ENCODE measurements around the gene PCYT1A.
"Not testable (repeated sequence)": the region's sequence is repeated elsewhere in the genome, so short reads cannot be mapped to it uniquely, and the experiment has no call there.

PCYT1A gene

GRCh38 chr3:196317687-196318467 lies 30.4 kb upstream of the PCYT1A start, which contains the start of gene DYNLT2B:
Gene DYNLT2B (minus strand): TSS chr3:196318240. CDS start chr3:196318152, 88 bp downstream.
- Histone ChIP-seq H3K9me3 (replicated peaks; ENCODE audit: low read length) (no peaks in the 10 kb centered on the region), H3K4me3 (ENCODE audit: low read length) (peak within 1 kb of the TSS; percentile 100), H3K27me3 (ENCODE audit: control insufficient read depth, insufficient read depth, low read length) (no peaks in the 10 kb centered on the region), H3K4me1 (ENCODE audit: control insufficient read depth, insufficient read depth, low read length) (no peaks in the 10 kb centered on the region), H3K36me3 (ENCODE audit: insufficient read depth, low read length) (no peaks in the 10 kb centered on the region), H3K9ac (ENCODE audit: low read depth, low read length) (peak within 1 kb of the TSS; percentile 98), H3K4me2 (ENCODE audit: low read length) (peak within 1 kb of the TSS; percentile 89)

GRCh38 chr3:196316799-196317686 lies 29.5 kb upstream of the PCYT1A start:
- not testable (repeated sequence) for H3K36me3 ChIP-seq (ENCODE audit: insufficient read depth, low read length); H3K4me1 ChIP-seq (ENCODE audit: control insufficient read depth, insufficient read depth, low read length); H3K27me3 ChIP-seq (ENCODE audit: control insufficient read depth, insufficient read depth, low read length); H3K9me3 ChIP-seq (replicated peaks; ENCODE audit: low read length)
- Histone ChIP-seq H3K4me3 (ENCODE audit: low read length) (peak overlapping the region; percentile 100), H3K9ac (ENCODE audit: low read depth, low read length) (peak overlapping the region; percentile 98), H3K4me2 (ENCODE audit: low read length) (peak overlapping the region; percentile 89)

- H3K4me2 ChIP-seq (ENCODE audit: low read length): no peak overlapping the region
- H3K4me3 ChIP-seq (ENCODE audit: low read length): no peak overlapping the region
- no peaks in the 10 kb centered on the region for H3K9me3 ChIP-seq (replicated peaks; ENCODE audit: low read length)
- H3K27me3 ChIP-seq (ENCODE audit: control insufficient read depth, insufficient read depth, low read length): no peaks in the 10 kb centered on the region
- no peaks in the 10 kb centered on the region for H3K4me1 ChIP-seq (ENCODE audit: control insufficient read depth, insufficient read depth, low read length)
- no peak overlapping the region for H3K9ac ChIP-seq (ENCODE audit: low read depth, low read length)
- H3K36me3 ChIP-seq (ENCODE audit: insufficient read depth, low read length): no peaks in the 10 kb centered on the region
These were observed 28.3 kb upstream of the PCYT1A start for GRCh38 chr3:196315821-196316220.

- Histone ChIP-seq H3K4me1 (ENCODE audit: control insufficient read depth, insufficient read depth, low read length) (no peaks in the 10 kb centered on the region), H3K4me3 (ENCODE audit: low read length) (no peak overlapping the region), H3K9ac (ENCODE audit: low read depth, low read length) (no peak overlapping the region)
These were observed 27.1 kb upstream of the PCYT1A start for GRCh38 chr3:196314597-196314996.

GRCh38 chr3:196314086-196314485 lies 26.6 kb upstream of the PCYT1A start:
- H3K4me2 ChIP-seq (ENCODE audit: low read length); H3K9me3 ChIP-seq (replicated peaks; ENCODE audit: low read length); H3K27me3 ChIP-seq (ENCODE audit: control insufficient read depth, insufficient read depth, low read length); H3K36me3 ChIP-seq (ENCODE audit: insufficient read depth, low read length); H3K9ac ChIP-seq (ENCODE audit: low read depth, low read length); H3K4me3 ChIP-seq (ENCODE audit: low read length); H3K4me1 ChIP-seq (ENCODE audit: control insufficient read depth, insufficient read depth, low read length): not testable (repeated sequence)

More at GRCh38 chr3:196314597-196314996, 27.1 kb upstream of the PCYT1A start:
- Histone ChIP-seq H3K9me3 (replicated peaks; ENCODE audit: low read length) (no peaks in the 10 kb centered on the region), H3K4me2 (ENCODE audit: low read length) (no peak overlapping the region), H3K36me3 (ENCODE audit: insufficient read depth, low read length) (no peaks in the 10 kb centered on the region), H3K27me3 (ENCODE audit: control insufficient read depth, insufficient read depth, low read length) (no peaks in the 10 kb centered on the region)

- not testable (repeated sequence) for H3K4me2 ChIP-seq (ENCODE audit: low read length); H3K36me3 ChIP-seq (ENCODE audit: insufficient read depth, low read length); H3K9ac ChIP-seq (ENCODE audit: low read depth, low read length); H3K4me1 ChIP-seq (ENCODE audit: control insufficient read depth, insufficient read depth, low read length); H3K27me3 ChIP-seq (ENCODE audit: control insufficient read depth, insufficient read depth, low read length); H3K9me3 ChIP-seq (replicated peaks; ENCODE audit: low read length); H3K4me3 ChIP-seq (ENCODE audit: low read length)
These were observed 15.4 kb upstream of the PCYT1A start for GRCh38 chr3:196302960-196303359.

- not testable (repeated sequence) for H3K4me3 ChIP-seq (ENCODE audit: low read length); H3K36me3 ChIP-seq (ENCODE audit: insufficient read depth, low read length); H3K4me2 ChIP-seq (ENCODE audit: low read length); H3K4me1 ChIP-seq (ENCODE audit: control insufficient read depth, insufficient read depth, low read length); H3K27me3 ChIP-seq (ENCODE audit: control insufficient read depth, insufficient read depth, low read length); H3K9ac ChIP-seq (ENCODE audit: low read depth, low read length); H3K9me3 ChIP-seq (replicated peaks; ENCODE audit: low read length)
These were observed 15.0 kb upstream of the PCYT1A start for GRCh38 chr3:196302551-196302950.

- no peaks in the 10 kb centered on the region for H3K27me3 ChIP-seq (ENCODE audit: control insufficient read depth, insufficient read depth, low read length)
- no peaks in the 10 kb centered on the region for H3K9me3 ChIP-seq (replicated peaks; ENCODE audit: low read length)
- no peak overlapping the region for H3K4me2 ChIP-seq (ENCODE audit: low read length)
- no peaks in the 10 kb centered on the region for H3K4me1 ChIP-seq (ENCODE audit: control insufficient read depth, insufficient read depth, low read length)
- H3K36me3 ChIP-seq (ENCODE audit: insufficient read depth, low read length): peaks cover 3% of the 10 kb centered on the region
- H3K9ac ChIP-seq (ENCODE audit: low read depth, low read length): no peak overlapping the region
- H3K4me3 ChIP-seq (ENCODE audit: low read length): no peak overlapping the region
These were observed 11.0 kb upstream of the PCYT1A start for GRCh38 chr3:196298521-196298920.

- Histone ChIP-seq H3K9ac (ENCODE audit: low read depth, low read length) (no peak overlapping the region), H3K4me2 (ENCODE audit: low read length) (no peak overlapping the region), H3K36me3 (ENCODE audit: insufficient read depth, low read length) (no peaks in the 10 kb centered on the region), H3K4me1 (ENCODE audit: control insufficient read depth, insufficient read depth, low read length) (no peaks in the 10 kb centered on the region), H3K27me3 (ENCODE audit: control insufficient read depth, insufficient read depth, low read length) (no peaks in the 10 kb centered on the region), H3K4me3 (ENCODE audit: low read length) (no peak overlapping the region), H3K9me3 (replicated peaks; ENCODE audit: low read length) (no peaks in the 10 kb centered on the region)
These were observed 4.9 kb upstream of the PCYT1A start for GRCh38 chr3:196292286-196292923.

- H3K9ac ChIP-seq (ENCODE audit: low read depth, low read length): peak overlapping the region; percentile 94
- H3K4me2 ChIP-seq (ENCODE audit: low read length): peak overlapping the region; percentile 84
- H3K4me1 ChIP-seq (ENCODE audit: control insufficient read depth, insufficient read depth, low read length): peaks cover 21% of the 10 kb centered on the region
- H3K9me3 ChIP-seq (replicated peaks; ENCODE audit: low read length): no peaks in the 10 kb centered on the region
- H3K36me3 ChIP-seq (ENCODE audit: insufficient read depth, low read length): peaks cover 7% of the 10 kb centered on the region
- H3K27me3 ChIP-seq (ENCODE audit: control insufficient read depth, insufficient read depth, low read length): no peaks in the 10 kb centered on the region
- peak overlapping the region; percentile 93 for H3K4me3 ChIP-seq (ENCODE audit: low read length)
These were observed 575 bp upstream of the PCYT1A start for GRCh38 chr3:196288141-196288460.

GRCh38 chr3:196287090-196287439 lies 461 bp downstream of the PCYT1A start:
- Histone ChIP-seq H3K36me3 (ENCODE audit: insufficient read depth, low read length) (peaks cover 7% of the 10 kb centered on the region), H3K9ac (ENCODE audit: low read depth, low read length) (peak overlapping the region; percentile 94), H3K4me3 (ENCODE audit: low read length) (peak overlapping the region; percentile 93), H3K27me3 (ENCODE audit: control insufficient read depth, insufficient read depth, low read length) (no peaks in the 10 kb centered on the region), H3K4me2 (ENCODE audit: low read length) (peak overlapping the region; percentile 84), H3K9me3 (replicated peaks; ENCODE audit: low read length) (no peaks in the 10 kb centered on the region), H3K4me1 (ENCODE audit: control insufficient read depth, insufficient read depth, low read length) (peaks cover 21% of the 10 kb centered on the region)
